ENCODE results near the gene NFYC.

NFYC gene

GRCh38 chr1:40734882-40735628 lies 43.6 kb downstream of the NFYC start:
- ChIA-PET POLR2A (no interaction called here), CTCF (interaction anchor here (0.7 kb wide), 1 partner anchor 9 kb away, joined by 5 read pairs; no protein-coding TSS in a partner anchor)
- H3K4me3 ChIP-seq (ENCODE audit: low read depth, low read length): no peak overlapping the region
- no peaks in the 10 kb centered on the region for H3K9me3 ChIP-seq (ENCODE audit: control insufficient read depth, insufficient read depth, low read depth, low read length)
- H3K36me3 ChIP-seq (ENCODE audit: control insufficient read depth in 2 of 2, insufficient read depth in 1 of 2, low read length in 2 of 2): peaks cover 0 to 18% of the 10 kb centered on the region in 2 experiments; a peak in 2 of 3 replicates
- H3K27ac ChIP-seq (ENCODE audit: extremely low read depth, low read depth, low read length): no peak overlapping the region
- H3K4me1 ChIP-seq (ENCODE audit: control insufficient read depth, insufficient read depth, low read length): peaks cover 4% of the 10 kb centered on the region; the same call in 1 of the 2 replicates
- TF ChIP-seq ZNF707 (tag by site-specific recombination; IDR thresholded peaks at IDR 0.05): no peak
- no peak for TF ChIP-seq ZXDB (tag by site-specific recombination; IDR thresholded peaks at IDR 0.05)
- TF ChIP-seq ZNF76 (tag by site-specific recombination; IDR thresholded peaks at IDR 0.05; ENCODE audit: borderline replicate concordance, low read depth): no peak
- no peak for TF ChIP-seq ZNF623 (tag by site-specific recombination; IDR thresholded peaks at IDR 0.05)
- TF ChIP-seq ZNF660 (tag by site-specific recombination; IDR thresholded peaks at IDR 0.05): no peak
- TF ChIP-seq, protein P1, sequence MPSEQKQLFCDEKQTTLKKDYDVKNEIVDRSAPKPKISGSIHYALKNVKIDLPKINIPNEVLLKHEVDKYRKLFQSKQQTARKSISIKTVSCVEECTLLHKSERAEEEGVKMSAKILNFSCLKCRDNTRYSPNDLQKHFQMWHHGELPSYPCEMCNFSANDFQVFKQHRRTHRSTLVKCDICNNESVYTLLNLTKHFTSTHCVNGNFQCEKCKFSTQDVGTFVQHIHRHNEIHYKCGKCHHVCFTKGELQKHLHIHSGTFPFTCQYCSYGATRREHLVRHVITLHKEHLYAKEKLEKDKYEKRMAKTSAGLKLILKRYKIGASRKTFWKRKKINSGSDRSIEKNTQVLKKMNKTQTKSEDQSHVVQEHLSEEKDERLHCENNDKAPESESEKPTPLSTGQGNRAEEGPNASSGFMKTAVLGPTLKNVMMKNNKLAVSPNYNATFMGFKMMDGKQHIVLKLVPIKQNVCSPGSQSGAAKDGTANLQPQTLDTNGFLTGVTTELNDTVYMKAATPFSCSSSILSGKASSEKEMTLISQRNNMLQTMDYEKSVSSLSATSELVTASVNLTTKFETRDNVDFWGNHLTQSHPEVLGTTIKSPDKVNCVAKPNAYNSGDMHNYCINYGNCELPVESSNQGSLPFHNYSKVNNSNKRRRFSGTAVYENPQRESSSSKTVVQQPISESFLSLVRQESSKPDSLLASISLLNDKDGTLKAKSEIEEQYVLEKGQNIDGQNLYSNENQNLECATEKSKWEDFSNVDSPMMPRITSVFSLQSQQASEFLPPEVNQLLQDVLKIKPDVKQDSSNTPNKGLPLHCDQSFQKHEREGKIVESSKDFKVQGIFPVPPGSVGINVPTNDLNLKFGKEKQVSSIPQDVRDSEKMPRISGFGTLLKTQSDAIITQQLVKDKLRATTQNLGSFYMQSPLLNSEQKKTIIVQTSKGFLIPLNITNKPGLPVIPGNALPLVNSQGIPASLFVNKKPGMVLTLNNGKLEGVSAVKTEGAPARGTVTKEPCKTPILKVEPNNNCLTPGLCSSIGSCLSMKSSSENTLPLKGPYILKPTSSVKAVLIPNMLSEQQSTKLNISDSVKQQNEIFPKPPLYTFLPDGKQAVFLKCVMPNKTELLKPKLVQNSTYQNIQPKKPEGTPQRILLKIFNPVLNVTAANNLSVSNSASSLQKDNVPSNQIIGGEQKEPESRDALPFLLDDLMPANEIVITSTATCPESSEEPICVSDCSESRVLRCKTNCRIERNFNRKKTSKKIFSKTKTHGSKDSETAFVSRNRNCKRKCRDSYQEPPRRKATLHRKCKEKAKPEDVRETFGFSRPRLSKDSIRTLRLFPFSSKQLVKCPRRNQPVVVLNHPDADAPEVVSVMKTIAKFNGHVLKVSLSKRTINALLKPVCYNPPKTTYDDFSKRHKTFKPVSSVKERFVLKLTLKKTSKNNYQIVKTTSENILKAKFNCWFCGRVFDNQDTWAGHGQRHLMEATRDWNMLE (tag by site-specific recombination; conservative IDR thresholded peaks at IDR 0.05; ENCODE audit: low read depth): no peak
- no peak for TF ChIP-seq ZNF473 (tag by site-specific recombination; IDR thresholded peaks at IDR 0.05)
- TF ChIP-seq ZNF37A (tag by site-specific recombination; IDR thresholded peaks at IDR 0.05): no peak
- TF ChIP-seq ZNF529 (tag by site-specific recombination; IDR thresholded peaks at IDR 0.05; ENCODE audit: insufficient replicate concordance): no peak
- TF ChIP-seq ZNF610 (tag by site-specific recombination; IDR thresholded peaks at IDR 0.05; ENCODE audit: borderline replicate concordance): no peak
- no peak for TF ChIP-seq FEZF1 (tag by site-specific recombination; IDR thresholded peaks at IDR 0.05)
- TF ChIP-seq, protein P2, sequence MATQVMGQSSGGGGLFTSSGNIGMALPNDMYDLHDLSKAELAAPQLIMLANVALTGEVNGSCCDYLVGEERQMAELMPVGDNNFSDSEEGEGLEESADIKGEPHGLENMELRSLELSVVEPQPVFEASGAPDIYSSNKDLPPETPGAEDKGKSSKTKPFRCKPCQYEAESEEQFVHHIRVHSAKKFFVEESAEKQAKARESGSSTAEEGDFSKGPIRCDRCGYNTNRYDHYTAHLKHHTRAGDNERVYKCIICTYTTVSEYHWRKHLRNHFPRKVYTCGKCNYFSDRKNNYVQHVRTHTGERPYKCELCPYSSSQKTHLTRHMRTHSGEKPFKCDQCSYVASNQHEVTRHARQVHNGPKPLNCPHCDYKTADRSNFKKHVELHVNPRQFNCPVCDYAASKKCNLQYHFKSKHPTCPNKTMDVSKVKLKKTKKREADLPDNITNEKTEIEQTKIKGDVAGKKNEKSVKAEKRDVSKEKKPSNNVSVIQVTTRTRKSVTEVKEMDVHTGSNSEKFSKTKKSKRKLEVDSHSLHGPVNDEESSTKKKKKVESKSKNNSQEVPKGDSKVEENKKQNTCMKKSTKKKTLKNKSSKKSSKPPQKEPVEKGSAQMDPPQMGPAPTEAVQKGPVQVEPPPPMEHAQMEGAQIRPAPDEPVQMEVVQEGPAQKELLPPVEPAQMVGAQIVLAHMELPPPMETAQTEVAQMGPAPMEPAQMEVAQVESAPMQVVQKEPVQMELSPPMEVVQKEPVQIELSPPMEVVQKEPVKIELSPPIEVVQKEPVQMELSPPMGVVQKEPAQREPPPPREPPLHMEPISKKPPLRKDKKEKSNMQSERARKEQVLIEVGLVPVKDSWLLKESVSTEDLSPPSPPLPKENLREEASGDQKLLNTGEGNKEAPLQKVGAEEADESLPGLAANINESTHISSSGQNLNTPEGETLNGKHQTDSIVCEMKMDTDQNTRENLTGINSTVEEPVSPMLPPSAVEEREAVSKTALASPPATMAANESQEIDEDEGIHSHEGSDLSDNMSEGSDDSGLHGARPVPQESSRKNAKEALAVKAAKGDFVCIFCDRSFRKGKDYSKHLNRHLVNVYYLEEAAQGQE (tag by site-specific recombination; IDR thresholded peaks at IDR 0.05): no peak
- TF ChIP-seq ZNF311 (tag by site-specific recombination; IDR thresholded peaks at IDR 0.05; ENCODE audit: borderline replicate concordance): no peak
- TF ChIP-seq, protein P3, sequence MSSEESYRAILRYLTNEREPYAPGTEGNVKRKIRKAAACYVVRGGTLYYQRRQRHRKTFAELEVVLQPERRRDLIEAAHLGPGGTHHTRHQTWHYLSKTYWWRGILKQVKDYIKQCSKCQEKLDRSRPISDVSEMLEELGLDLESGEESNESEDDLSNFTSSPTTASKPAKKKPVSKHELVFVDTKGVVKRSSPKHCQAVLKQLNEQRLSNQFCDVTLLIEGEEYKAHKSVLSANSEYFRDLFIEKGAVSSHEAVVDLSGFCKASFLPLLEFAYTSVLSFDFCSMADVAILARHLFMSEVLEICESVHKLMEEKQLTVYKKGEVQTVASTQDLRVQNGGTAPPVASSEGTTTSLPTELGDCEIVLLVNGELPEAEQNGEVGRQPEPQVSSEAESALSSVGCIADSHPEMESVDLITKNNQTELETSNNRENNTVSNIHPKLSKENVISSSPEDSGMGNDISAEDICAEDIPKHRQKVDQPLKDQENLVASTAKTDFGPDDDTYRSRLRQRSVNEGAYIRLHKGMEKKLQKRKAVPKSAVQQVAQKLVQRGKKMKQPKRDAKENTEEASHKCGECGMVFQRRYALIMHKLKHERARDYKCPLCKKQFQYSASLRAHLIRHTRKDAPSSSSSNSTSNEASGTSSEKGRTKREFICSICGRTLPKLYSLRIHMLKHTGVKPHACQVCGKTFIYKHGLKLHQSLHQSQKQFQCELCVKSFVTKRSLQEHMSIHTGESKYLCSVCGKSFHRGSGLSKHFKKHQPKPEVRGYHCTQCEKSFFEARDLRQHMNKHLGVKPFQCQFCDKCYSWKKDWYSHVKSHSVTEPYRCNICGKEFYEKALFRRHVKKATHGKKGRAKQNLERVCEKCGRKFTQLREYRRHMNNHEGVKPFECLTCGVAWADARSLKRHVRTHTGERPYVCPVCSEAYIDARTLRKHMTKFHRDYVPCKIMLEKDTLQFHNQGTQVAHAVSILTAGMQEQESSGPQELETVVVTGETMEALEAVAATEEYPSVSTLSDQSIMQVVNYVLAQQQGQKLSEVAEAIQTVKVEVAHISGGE (tag by site-specific recombination; conservative IDR thresholded peaks at IDR 0.05; ENCODE audit: low read depth): no peak
- no peak for TF ChIP-seq ZSCAN4 (tag by site-specific recombination; IDR thresholded peaks at IDR 0.05)
- TF ChIP-seq ZNF157 (tag by site-specific recombination; IDR thresholded peaks at IDR 0.05): no peak
- TF ChIP-seq, protein P4, sequence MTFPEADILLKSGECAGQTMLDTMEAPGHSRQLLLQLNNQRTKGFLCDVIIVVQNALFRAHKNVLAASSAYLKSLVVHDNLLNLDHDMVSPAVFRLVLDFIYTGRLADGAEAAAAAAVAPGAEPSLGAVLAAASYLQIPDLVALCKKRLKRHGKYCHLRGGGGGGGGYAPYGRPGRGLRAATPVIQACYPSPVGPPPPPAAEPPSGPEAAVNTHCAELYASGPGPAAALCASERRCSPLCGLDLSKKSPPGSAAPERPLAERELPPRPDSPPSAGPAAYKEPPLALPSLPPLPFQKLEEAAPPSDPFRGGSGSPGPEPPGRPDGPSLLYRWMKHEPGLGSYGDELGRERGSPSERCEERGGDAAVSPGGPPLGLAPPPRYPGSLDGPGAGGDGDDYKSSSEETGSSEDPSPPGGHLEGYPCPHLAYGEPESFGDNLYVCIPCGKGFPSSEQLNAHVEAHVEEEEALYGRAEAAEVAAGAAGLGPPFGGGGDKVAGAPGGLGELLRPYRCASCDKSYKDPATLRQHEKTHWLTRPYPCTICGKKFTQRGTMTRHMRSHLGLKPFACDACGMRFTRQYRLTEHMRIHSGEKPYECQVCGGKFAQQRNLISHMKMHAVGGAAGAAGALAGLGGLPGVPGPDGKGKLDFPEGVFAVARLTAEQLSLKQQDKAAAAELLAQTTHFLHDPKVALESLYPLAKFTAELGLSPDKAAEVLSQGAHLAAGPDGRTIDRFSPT (tag by site-specific recombination; IDR thresholded peaks at IDR 0.05): no peak
- no peak for TF ChIP-seq KLF17 (tag by site-specific recombination; IDR thresholded peaks at IDR 0.05)
- no peak for TF ChIP-seq ZNF274 (IDR thresholded peaks at IDR 0.05; ENCODE audit: low read length)
- TF ChIP-seq ZNF274 (tag by site-specific recombination; IDR thresholded peaks at IDR 0.05; ENCODE audit: borderline replicate concordance): no peak

Measured in HEK293 (cell line).